Measurements from ENCODE around the gene SLC35B1.

- TF ChIP-seq CTCF (IDR thresholded peaks at IDR 0.05), result no peak
- TF ChIP-seq TAF1 (IDR thresholded peaks at IDR 0.05; ENCODE audit: borderline replicate concordance, low read depth, low read length), result no peak
- TF ChIP-seq REST (IDR thresholded peaks at IDR 0.05; ENCODE audit: low read depth, low read length), result no peak
- no peak for TF ChIP-seq RXRA (IDR thresholded peaks at IDR 0.05; ENCODE audit: borderline replicate concordance, low read depth)
- no peak for TF ChIP-seq IRF3 (IDR thresholded peaks at IDR 0.05; ENCODE audit: low read depth, low read length)
- no peak for TF ChIP-seq TEAD4 (IDR thresholded peaks at IDR 0.05; ENCODE audit: borderline replicate concordance, insufficient read depth)
- TF ChIP-seq FOXJ3 (CRISPR knock-in tag; IDR thresholded peaks at IDR 0.05), result no peak
- TF ChIP-seq EP300 (IDR thresholded peaks at IDR 0.05; ENCODE audit: borderline replicate concordance in 1 of 2, low read depth in 1 of 2, low read length in 1 of 2), result no peak
- no peak for TF ChIP-seq RAD21 (IDR thresholded peaks at IDR 0.05; ENCODE audit: low read length)
- no peak for TF ChIP-seq POLR2AphosphoS5 (IDR thresholded peaks at IDR 0.05; ENCODE audit: low read depth, low read length)
- no peak for TF ChIP-seq ELF1 (IDR thresholded peaks at IDR 0.05)
- TF ChIP-seq EZH2phosphoT487 (IDR thresholded peaks at IDR 0.05; ENCODE audit: borderline replicate concordance, low read depth), result no peak
- TF ChIP-seq TCF12 (IDR thresholded peaks at IDR 0.05), result no peak
- TF ChIP-seq GABPA (IDR thresholded peaks at IDR 0.05; ENCODE audit: low read depth), result no peak
These were observed 20.7 kb upstream of the SLC35B1 start for GRCh38 chr17:49728425-49728824.
